Neural crest cell (in vitro differentiated cells): ENCODE data around the gene PCSK4. TPM values are rescaled to one million over a fixed set of nuclear protein-coding genes. Genes with fewer than 3 reads are reported as not detected.
"Not testable (repeated sequence)": the region's sequence is repeated elsewhere in the genome, so short reads cannot be mapped to it uniquely, and the experiment has no call there.

Experiments used
- DNase-seq: peaks from one replicate; pipeline ENCODE4 v3.0.0; 2021; ENCODE audit warnings: low read depth, mixed read lengths, low spot score
- H3K27ac Mint-ChIP-seq: one replicate; pipeline ENCODE4 v1.8.0; 2021; ENCODE audit warnings: mild to moderate bottlenecking, mixed read lengths; ENCODE audit not compliant: unreplicated experiment
- H3K27me3 Mint-ChIP-seq: 2 replicates; pipeline ENCODE4 v1.8.0; 2021; ENCODE audit warnings: low read depth, mild to moderate bottlenecking, mixed read lengths
- H3K36me3 Mint-ChIP-seq: 2 replicates; pipeline ENCODE4 v1.8.0; 2021; ENCODE audit warnings: low read depth, mild to moderate bottlenecking, mixed read lengths
- H3K4me1 Mint-ChIP-seq: 2 replicates; pipeline ENCODE4 v1.8.0; 2021; ENCODE audit warnings: mixed read lengths
- H3K4me3 Mint-ChIP-seq: one replicate; pipeline ENCODE4 v1.8.0; 2021; ENCODE audit warnings: mild to moderate bottlenecking, mixed read lengths
- H3K9me3 Mint-ChIP-seq: 2 replicates; pipeline ENCODE4 v1.8.0; 2021; ENCODE audit warnings: mixed read lengths
- CTCF ChIP-seq: fragments of 200-600 bp; sonication (generic); conservative IDR thresholded peaks from 2 replicates; pipeline ENCODE4 v1.5.0; 2021; ENCODE audit warnings: antibody characterized with exemption, mild to moderate bottlenecking
- total RNA-seq: library from RNA; stranded (reverse); gene quantifications from 2 replicates; pipeline ENCODE4 v1.2.1, GENCODE V29; 2021

The PCSK4 gene
- total RNA-seq, 1 donor from 2014 or later, result 11.7 TPM

- no peak overlapping the region for H3K27ac Mint-ChIP-seq
- H3K36me3 Mint-ChIP-seq, result no peaks in the 10 kb centered on the region
- TF ChIP-seq CTCF, result no peak
- DNase-seq, result no peak
- no peak overlapping the region for H3K4me3 Mint-ChIP-seq
- H3K9me3 Mint-ChIP-seq, result peaks cover 2% of the 10 kb centered on the region
- peaks cover 43% of the 10 kb centered on the region for H3K27me3 Mint-ChIP-seq
- H3K4me1 Mint-ChIP-seq, result peaks cover 9% of the 10 kb centered on the region
These were observed 14.0 kb upstream of the PCSK4 start for GRCh38 chr19:1503925-1504773.

- Mint-ChIP-seq H3K36me3 (no peaks in the 10 kb centered on the region), H3K9me3 (peaks cover 2% of the 10 kb centered on the region), H3K27me3 (peaks cover 38% of the 10 kb centered on the region), H3K27ac (no peak overlapping the region), H3K4me3 (no peak overlapping the region), H3K4me1 (peaks cover 9% of the 10 kb centered on the region)
- TF ChIP-seq CTCF, result peak; percentile 82
- DNase-seq, result peak; percentile 66
These were observed 13.2 kb upstream of the PCSK4 start for GRCh38 chr19:1503089-1503924.

- no peak for TF ChIP-seq CTCF
- H3K4me1 Mint-ChIP-seq, result peaks cover 5% of the 10 kb centered on the region
- DNase-seq, result no peak
- no peak overlapping the region for H3K27ac Mint-ChIP-seq
- H3K36me3 Mint-ChIP-seq, result no peaks in the 10 kb centered on the region
- no peak overlapping the region for H3K4me3 Mint-ChIP-seq
- peaks cover 34% of the 10 kb centered on the region for H3K27me3 Mint-ChIP-seq
- H3K9me3 Mint-ChIP-seq, result peaks cover under 1% of the 10 kb centered on the region
These were observed 12.4 kb upstream of the PCSK4 start for GRCh38 chr19:1502433-1503088.

GRCh38 chr19:1501200-1501595 lies 11.0 kb upstream of the PCSK4 start:
- Mint-ChIP-seq H3K36me3 (no peaks in the 10 kb centered on the region), H3K4me1 (peaks cover 8% of the 10 kb centered on the region), H3K4me3 (no peak overlapping the region), H3K27me3 (peaks cover 33% of the 10 kb centered on the region), H3K9me3 (no peaks in the 10 kb centered on the region), H3K27ac (no peak overlapping the region)
- TF ChIP-seq CTCF, result no peak
- no peak for DNase-seq

- H3K36me3 Mint-ChIP-seq, H3K4me1 Mint-ChIP-seq, H3K27ac Mint-ChIP-seq, H3K9me3 Mint-ChIP-seq, DNase-seq, H3K4me3 Mint-ChIP-seq: not testable (repeated sequence)
- peaks cover 19% of the 10 kb centered on the region for H3K27me3 Mint-ChIP-seq
These were observed 9.1 kb upstream of the PCSK4 start for GRCh38 chr19:1499231-1499630.
